GM21737 (cell line): ENCODE data around the gene KCTD11.
"Not testable (repeated sequence)": the region's sequence is repeated elsewhere in the genome, so short reads cannot be mapped to it uniquely, and the experiment has no call there.

Experiments used
- ATAC-seq: cut with Tn5 transposase; IDR thresholded peaks from one replicate; pipeline ENCODE4 v1.9.1; 2021; ENCODE audit warnings: mild to moderate bottlenecking, moderate library complexity; ENCODE audit not compliant: unreplicated experiment

Gene KCTD11

DNA sequence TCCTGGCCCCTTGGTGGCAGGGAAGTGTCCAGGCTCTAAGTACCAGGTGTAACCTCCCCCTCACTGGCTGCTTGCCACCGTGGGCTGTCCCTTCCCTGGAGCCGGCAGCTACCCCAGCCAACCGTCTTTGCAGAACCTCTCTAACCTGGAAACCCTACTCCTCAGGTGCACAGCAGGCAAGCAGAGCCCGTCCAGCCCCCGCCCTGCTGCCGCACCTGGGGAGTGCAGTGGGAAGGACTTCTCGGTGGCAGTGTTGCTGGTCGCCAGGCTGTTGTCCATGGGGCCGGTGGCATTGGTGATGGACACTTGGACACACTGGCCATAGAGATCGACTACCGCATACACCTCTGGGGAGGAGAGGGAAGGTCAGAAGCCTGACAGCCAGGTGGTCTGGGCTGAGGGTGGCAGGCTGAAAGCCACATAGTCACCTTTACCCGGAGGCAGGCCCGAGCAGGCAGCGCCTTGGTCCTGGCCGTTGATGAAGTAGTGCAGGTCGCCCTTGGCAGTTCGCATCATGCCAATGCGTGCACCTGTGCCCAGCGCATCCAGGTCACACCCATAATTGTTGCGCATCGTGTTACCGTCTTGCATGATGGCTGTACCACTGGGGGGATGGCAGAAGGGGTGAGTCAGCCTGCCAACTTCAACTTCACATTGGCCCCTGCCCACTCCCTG is 29.3 kb upstream of the KCTD11 start:
- no peak for ATAC-seq

DNA sequence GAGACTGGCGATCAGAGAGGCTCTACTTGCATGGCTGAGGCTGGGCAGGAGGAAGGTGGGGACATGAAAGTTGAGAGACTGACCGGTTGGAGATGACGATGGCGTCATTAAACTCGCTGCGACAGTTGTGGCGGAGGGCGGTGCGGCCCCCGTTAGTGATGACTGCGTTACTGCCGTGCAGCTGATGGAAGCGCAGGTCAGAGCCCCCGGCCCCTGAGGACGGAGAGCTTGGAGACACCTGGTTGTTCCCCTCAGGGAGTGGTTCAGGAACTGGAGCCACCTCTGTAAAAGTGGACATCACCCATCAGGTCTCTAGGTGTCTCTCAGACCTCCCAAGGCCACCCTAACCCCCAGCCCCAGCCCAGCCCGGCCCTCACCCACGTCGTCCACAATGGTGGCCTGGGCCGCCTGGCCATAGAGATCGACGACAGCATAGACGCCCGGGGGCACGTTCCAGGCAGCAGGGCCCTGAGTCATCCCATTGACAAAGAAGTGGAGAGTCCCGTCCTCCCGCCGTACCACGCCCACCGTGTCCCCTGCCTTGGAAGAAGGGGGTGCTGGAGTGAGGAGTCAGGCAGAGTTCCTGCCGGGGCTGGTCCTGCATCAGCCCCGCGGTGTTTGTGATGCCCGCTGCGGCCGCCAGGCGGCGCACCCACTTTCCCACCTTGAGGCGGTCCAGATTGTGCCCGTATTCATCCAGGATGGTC is 28.1 kb upstream of the KCTD11 start:
- no peak for ATAC-seq

DNA sequence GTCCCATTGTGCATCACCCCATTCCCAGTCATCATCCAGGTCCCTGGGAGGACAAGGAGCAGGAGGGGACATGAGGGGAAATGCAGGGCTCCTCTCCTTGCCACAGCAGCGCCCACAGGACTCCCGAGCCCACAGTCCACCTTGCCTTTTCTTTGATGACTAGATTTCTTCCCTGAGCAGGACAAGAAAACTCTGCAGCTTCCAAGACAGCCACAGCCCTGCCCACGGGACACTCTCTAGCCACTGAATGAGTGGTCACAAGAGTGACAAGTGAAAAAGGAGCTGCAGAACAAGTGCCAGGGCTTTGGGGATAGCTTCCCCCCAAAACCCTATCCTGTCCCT is 27.6 kb upstream of the KCTD11 start:
- ATAC-seq = no peak

DNA sequence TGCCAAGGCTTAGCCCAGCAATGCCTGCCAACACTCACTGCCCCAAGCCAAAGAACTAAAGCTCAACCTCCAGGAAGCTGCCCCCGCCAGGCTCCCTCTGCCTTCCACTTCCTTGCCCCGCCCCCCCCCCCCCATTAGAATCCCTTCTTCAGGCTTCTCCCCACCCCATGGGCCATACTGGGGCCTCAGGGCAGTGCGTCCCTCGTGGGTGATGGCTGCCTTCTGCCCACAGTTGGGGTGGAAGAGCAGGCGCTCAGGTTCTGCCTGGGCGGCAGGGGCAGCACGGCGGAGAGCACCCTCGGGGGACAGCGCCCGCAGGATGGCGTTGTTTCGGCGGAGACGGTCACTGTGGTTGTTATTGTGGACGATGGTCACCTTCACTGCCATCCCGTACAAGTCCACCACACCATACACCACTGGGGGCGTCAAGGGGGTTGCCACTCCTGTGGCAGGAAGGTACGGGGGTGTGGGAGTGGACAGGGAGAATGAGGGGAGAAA is 26.9 kb upstream of the KCTD11 start:
- ATAC-seq = no peak

GRCh38 chr17:7326186-7326585 is 25.8 kb upstream of the KCTD11 start:
- no peak for ATAC-seq

GRCh38 chr17:7327056-7327455 is 24.9 kb upstream of the KCTD11 start:
- no peak for ATAC-seq

DNA sequence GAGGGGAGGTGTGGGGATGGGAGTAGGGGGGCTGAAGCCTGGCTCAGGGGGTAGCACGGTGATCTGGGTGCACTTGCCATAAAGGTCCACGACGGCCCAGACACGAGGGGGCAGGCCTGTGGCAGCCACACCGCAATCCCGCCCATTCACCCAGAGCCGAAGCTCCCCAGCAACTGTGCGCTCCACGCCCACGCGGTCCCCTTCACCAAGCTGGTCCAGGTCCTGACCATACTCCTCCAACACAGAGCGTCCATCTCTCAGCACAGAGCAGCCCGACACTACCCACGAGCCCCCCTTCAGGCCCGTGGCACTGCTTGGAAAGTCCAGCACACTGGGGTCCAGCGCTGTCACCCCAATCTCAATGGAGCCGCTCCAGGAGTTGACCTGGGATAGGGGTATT is 24.5 kb upstream of the KCTD11 start:
- ATAC-seq = no peak

GRCh38 chr17:7328009-7328408 is 24.0 kb upstream of the KCTD11 start:
- no peak for ATAC-seq

- ATAC-seq = peak; percentile 5
Observed at GRCh38 chr17:7328840-7329373, 23.1 kb upstream of the KCTD11 start, which contains the start of gene NEURL4. Gene NEURL4, minus strand, starts transcription at chr17:7329335. Its CDS starts 23 bp downstream, at chr17:7329312.

DNA sequence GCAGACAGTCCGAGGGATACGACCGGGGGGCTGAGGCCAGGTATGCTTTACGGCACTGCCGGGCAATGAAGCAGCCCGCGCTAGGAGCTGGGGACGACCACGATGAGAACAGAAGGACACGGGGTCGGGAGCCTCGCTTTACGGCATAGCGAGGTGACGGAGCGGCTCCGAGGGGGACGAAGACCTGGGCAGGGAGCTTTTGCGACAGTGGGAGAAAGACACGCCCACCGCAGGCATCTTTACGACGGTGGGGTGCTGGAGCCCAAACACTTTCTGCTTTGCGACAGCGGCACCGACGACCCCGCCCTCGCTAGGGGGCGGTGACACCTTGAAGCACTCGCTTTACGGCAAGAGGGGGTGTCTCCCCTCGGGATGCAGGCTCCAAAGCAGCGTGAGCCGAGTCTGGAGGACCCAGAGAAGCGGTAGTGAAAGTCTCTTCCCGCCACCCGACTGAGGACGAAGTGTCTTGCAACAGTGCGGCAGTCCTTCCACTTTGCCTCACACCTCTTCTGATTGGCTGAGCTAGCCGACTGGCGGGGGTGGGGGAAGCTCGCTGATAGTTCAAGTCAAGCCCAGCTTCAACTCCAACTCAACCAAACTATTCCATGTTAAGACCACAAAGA is 22.5 kb upstream of the KCTD11 start:
- peak; percentile 55 for ATAC-seq

DNA sequence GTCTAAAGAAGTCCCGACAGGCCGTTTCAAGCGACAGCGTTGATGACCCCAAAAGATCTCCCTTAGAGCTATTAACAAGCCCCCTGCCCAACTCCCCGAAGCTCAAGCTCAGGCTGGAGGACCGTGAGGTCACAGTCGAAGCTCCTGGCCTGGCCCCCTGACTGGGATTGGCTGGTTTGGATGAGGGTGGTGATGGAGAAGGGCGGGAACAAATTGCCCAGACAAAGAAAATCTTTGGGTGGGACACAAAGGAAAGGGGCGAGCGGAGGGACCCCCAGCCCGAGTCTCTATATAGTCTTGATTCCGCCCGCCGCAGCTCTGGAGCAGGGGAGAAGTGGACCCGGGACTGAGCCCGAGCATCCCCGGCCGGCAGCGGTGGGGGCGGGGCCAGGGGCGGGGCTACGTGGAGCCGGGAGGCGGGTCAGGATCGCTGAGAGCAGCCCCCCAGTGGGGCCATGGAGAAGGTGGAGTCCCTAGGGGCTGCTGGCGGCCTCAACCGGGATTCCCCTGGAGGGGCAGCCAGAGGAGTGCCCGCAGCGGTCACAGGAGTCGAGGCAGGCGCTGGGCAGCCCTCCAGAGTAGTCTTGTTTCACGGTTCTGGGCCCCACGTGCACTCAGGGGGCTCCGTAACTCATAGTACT is 21.8 kb upstream of the KCTD11 start:
- peak; percentile 31 for ATAC-seq

DNA sequence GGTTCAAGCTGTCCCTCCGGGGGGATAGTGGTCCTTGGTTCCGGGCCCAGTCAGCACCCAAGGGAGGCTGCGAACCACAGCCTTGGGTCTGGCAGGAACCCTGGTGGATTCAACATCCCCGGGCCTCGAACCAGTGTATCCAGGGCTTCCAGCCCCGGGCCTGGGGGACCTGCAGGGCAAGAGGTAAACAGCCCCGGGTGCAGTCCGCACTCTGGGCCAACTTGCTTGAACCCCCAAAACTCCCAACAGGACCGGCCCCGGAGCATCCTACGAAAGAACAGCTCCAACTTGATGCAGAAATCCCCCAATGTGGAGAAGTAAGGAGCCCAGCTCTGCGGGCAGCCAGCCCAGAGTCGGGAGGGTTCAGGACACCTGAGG is 21.3 kb upstream of the KCTD11 start:
- no peak for ATAC-seq

- no peak for ATAC-seq
Observed at GRCh38 chr17:7332111-7332510, 19.9 kb upstream of the KCTD11 start.

- ATAC-seq = not testable (repeated sequence)
Observed at GRCh38 chr17:7332600-7333069, 19.3 kb upstream of the KCTD11 start.

- ATAC-seq = no peak
Observed at GRCh38 chr17:7334938-7335538, 16.9 kb upstream of the KCTD11 start.

GRCh38 chr17:7335765-7336164 is 16.2 kb upstream of the KCTD11 start:
- not testable (repeated sequence) for ATAC-seq

DNA sequence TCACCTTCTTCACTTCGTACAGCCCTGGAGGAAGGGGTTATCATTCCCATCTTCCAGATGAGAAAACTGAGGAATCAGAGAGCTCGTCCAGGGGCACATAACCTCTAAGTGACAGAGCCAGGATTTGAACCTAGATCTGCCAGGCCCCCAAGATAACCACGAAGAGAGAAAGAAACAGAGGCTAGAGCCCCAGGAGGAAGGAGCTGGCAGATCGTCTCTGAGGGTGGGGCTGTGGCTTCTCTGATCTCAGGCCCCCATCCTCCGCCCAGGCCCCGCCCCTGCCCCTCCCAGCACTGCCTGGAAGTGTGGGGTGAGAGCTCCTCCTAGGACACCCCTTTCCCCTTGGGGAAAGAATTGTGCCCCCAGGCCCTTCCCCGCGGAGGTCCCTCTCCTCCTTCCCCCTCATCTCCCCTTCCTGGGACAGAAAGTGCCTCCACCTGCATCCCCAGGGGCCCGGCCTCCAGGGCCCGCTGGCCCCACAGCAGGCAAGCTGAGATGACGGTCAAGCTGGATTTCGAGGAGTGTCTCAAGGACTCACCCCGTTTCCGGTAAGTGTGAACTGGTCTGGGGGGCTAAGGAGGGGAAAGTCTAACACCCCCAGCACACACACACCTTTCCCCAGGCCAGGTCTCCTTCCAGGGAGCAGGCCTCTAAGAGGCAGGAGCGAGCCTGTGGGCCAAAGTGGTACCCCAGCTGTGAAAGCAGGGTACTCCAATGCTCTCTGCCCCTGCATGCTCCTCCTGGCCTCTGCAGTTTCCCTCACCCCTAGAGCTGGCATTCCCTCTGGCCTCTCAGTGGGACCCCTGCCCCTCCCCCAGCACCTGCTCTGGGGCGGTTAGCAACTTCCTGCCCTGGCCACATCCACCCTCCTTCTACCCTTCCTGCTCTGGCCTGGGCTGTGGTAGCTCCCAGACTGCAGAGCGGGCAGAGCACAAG is 15.5 kb upstream of the KCTD11 start, which contains the start of gene ACAP1:
TSS of gene ACAP1 (plus strand) at position 290 of the 936 bp plus-strand sequence. CDS start at position 496, 206 bp downstream.
- peak; percentile 69 for ATAC-seq

- not testable (repeated sequence) for ATAC-seq
Observed at GRCh38 chr17:7337600-7337999, 14.4 kb upstream of the KCTD11 start.

- no peak for ATAC-seq
Observed at GRCh38 chr17:7340179-7340578, 11.8 kb upstream of the KCTD11 start.
